GM18519 (cell line): Measurements from ENCODE around the gene NRG2.

Experiments used
- ATAC-seq: cut with Tn5 transposase; IDR thresholded peaks from one replicate; pipeline ENCODE4 v1.9.1; 2021; ENCODE audit warnings: mild to moderate bottlenecking, moderate library complexity; ENCODE audit not compliant: unreplicated experiment, low FRiP score

The NRG2 gene

DNA sequence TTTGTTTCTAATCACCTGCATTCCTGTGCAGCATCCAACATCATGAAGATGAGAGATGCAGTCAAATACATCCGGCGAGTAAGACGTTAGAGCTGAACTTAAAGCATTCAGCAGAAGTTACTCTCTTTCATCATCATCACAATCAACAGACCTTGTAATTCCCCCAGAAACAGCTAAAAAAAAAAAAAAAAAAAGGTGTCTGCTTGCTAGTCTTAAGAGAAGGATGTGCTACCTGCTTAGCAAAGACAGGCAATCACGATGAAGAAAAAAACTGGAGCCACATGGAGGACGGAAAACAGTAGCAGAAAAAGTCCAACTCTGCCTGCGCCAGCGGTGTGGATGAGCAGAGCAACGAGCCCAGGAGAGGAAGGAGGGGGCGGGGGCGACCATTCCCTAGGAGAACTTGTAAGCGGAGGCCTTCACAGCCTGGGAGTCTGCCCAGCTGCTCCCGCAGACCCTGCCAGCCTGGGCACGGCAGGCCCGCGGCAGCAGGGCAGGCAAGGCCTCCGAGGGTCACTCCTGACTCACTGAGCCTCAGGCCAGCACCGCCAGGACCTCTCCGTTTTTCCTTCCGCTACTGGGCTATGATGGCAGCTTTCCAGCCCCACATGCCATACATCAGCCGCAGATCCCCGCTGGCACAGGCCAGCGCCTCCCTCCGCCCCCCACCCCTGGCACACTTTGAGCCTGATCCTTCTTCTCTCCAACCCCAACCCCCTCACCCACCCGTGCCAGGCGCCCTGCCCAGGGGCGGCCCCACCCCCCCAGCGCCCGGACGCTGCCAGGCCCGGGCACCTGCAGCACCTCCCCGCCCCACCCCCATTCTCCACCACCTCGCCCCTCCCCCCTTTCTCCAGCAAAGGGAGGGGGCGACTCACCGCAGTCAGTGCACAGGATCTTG is 1.4 kb downstream of the NRG2 start:
- ATAC-seq: no peak

DNA sequence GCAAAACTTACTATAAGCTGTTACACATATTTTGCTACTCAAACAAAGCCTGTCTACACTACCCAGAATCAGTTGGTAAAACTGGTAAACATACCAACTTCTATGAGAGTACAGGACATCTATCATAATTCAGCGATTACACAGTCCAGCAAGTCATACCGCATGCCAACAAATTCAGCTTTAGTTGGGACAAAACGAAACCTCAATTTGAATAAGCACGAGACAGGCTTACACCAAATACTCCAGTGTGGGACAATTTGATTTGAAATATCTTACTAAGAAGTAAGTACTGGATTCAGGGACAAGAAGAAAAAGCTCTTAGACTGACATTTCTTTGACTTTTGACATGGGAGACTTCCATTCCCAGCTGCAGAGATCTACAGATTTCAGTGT is 2.0 kb downstream of the NRG2 start:
- no peak for ATAC-seq

DNA sequence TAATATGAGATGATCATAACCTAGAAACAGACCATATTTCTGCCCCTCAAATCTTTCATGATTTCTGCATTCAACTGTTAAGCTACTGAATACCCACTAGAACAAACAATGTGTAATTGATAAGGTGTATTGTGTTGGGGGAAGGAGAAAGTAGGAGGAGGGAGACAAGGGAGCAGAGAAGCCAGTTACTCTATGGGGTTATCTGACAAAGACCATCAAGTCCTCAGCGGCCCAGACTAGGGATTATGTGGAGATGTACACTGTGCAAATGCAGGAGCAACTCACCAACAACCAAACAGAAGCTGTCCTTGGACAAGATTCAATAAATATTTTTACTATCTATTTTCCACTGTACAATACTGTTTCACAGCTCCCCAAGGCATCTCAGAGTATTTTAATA is 2.7 kb downstream of the NRG2 start:
- no peak for ATAC-seq

DNA sequence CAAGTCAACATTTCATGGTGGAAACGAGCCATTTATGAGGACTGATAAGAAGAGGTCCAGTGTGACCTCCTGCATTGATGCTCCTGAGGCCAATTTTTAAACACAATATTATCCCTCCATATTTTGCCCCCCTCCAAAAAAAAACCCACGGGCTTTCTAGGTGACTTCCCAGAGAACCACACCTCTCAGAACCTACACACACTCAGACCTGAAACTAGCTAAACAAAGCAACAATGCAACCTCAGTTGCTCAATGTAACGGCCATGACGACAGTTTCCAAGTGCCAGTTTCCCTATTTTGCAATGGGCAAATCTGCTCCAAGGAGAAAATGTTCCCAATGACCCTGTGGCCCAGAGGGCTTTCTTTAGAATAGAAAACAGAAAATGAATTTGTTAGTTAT is 3.5 kb downstream of the NRG2 start:
- no peak for ATAC-seq

DNA sequence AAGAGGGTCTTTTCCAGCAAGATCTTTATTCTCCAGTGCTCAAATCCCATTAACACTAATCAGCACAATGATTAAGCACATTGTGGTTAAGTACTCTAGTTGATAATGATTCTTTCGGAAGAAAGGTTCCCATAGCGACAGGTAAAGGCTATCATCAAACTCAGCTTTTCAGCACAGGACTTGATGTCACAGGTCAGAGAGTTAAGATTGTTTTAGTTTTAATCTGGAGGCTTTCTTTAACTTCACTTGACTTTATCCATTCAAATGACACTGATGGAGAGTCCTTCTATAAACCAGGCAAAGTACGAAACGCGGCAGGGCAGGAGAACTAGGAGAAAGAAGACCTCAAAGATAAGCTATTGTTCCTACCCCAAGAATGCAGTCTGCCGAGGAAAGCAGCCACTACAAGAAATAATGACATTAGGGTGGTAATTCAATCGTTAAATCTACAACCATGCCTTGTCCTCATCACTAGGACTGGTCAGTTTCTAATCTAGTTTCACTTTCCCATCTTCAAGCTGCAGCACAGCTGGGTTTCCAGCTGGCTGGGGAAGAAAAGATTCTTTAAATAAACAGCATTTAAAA is 4.6 kb downstream of the NRG2 start:
- no peak for ATAC-seq

DNA sequence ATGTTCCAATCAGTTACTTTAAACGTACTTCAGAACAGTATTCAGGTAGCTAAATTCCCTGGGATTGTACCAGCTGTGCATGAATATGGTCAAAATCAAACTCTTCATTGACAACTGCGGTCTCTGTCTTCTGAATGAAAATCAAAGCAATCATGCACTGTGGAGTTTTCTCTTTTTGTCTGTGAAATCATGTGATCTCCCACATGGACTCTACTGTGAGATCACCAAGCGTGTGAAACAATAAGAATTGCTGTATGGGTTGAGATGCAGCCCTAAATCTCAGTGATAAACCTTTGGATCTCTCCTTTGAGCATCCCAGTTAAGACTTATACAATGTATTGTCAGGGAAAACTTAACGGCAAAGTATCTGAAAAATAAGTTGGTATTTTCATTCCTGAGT is 6.1 kb downstream of the NRG2 start:
- ATAC-seq: no peak

DNA sequence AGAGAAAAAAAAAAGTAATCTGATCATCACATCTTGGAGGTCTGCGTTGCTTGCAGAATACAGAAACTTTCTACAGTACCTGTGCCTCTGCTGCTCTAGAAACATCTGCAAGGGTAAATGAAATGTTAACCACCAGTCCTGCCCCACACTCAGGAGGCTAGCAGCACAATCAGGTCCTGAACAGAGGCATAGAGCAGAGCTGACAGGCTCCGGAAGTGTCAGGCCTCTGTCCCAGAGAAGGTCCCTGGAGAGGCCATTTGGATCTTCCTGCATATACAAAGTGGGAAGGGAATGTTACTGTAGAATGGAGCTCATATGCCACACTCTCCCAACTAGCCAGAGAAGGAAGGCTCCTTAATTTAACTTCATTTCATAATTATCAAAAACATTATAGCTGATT is 7.2 kb downstream of the NRG2 start:
- ATAC-seq: no peak

DNA sequence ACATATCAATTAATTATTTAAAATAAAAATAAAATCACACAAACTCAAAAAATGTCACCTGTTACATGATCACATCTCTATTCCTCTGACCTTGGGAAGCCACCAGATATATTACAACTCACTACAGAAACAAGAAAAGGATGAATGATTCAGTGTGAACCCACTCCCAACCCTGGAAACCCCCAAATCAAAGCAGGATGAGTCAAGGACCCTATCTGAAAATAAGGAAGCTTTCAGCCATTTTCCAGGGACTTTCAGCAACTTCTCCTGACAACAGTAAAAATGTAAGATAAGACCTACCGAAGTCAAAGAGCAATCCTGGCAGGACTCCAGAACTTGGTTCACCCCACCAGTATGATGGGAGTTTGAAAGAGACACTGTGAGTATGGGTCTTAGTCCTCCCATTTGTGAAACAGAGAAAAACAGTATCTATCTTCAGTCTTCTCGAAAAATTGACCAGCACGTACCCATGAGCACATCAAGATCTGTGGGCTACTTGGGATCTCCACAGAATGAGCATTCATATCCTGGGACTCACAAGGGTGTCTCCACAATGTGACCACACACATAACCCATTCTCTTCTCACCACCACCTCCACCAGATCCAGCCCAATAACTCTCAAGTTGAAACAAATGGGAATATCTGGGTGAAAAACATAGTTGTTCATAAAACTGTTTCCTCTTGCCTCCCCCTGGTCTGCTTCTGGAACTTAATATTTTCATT is 9.9 kb downstream of the NRG2 start:
- no peak for ATAC-seq

DNA sequence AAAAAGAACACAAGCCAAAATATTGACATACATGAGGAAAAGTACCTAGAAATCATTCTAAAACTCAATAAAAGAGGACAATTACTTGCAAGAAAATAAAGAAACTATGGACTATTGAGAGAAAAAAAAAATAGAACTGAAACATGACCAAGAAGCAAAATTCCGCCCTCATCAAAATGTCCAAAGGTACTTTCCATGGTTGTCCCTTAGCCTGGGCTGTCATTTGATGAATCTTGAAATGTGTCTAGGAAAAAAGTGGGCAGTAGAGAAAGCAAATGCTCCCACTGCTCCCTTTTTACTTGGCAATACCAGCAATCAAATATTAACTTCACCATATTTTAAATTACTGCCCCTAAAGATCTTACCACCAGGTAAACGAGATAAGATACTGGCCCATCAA is 10.8 kb downstream of the NRG2 start:
- ATAC-seq: no peak

DNA sequence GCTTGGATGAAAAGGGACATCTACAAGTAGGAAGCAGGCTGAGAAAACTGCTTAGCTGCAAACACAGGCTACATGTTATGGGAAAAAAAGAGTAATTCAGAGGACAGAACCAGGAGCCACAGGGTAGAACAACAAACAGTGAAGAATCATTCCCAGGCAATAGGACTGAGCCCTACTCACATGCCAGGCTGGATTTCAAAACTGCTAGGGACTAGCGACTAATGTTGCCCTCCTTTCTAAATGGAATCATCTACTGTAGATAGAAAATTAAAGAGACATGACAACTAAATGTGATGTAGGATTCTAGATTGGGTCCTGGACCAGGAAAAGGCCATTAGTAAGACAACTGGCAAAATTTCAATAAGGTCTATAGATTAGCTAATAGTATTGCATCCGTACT is 15.3 kb downstream of the NRG2 start:
- ATAC-seq: no peak

DNA sequence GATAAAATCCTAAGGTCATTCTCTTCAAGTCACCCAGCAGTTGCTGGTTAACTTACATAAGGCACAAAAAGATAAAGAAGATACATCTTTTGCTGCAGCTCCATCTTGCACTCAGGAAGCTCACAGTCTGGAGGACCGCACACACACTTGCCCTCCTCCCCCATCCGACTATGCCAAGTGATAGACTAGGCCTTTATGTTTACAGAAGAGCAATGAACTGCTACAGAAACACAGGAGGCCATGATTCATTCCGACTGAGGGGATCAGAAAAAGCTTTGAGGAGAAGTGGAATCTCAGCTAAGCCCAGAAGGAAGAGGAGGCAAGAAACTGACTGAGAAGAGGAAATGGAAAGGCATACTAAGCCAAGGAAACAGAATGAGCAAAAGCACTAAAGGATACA is 17.4 kb downstream of the NRG2 start:
- no peak for ATAC-seq

DNA sequence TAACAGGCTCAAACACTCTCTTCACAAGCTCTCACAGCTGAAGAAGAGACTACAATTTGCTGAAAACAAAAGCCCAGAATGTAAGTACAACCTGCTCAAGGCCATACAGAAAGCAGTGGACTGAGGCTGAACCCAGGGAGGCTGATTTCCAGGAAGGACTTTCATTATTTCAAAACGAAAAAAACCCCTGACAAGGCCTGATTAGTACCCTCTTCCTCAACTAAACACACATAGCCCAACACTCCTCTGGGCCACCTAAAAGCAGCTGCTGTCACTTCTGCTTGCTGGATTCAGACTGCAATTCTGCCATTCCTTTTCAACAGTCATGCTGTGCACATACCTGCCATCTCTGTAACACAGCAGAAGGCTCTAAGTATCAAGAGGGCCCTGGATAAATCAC is 18.2 kb downstream of the NRG2 start:
- no peak for ATAC-seq

DNA sequence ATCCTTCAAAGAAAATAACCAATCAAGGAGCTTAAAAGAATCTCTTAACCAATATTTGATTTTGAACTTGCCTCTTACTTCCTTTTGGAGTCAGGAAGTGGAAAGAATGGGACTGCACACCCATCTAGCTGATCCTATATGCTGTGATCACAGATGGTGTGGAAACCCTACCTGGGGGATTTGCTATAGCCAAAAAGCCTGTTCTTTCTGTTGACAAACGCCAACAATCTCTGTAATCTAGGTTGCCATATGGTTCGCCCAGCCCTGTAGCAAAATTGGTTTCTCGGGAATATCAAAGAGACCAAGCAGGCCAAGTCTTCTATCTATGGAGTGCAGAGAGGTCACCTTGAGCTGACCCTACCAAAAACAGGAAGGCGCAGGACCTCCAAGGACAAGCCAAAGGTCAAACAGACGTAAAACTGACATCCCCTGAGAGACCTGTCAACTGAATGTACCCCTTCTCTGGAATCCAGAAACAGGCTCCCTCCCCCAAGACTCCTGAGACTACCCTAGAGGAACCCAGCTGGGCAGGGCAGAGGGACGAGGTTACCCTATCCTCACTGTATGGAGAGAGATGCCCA is 19.4 kb downstream of the NRG2 start:
- ATAC-seq: no peak

DNA sequence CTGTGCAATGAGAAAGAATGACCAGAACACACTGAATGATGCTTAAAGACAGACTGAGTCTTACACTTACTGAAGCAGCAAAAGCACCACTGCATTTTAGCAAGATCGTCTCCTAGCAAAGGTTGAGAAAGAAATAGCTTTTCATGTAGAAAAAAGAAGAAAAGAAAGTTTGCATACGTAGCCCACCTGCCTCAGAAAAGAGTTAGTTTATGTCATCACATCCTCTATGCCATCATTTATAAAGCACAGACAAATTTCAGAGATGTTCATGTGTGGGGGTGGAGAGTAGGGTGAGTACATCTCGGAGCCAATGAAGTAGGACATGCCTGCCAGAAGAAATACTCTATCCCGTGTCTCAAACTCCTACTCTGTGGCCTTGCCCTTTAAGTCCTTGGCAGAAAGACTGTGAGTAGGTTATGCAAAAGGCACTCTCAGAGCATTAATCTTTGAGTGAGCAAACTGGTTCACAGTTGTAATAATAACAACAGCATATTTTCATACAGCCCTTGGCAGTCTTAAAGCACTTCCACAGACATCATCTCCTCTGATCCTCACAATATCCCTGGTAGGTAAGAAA is 22.4 kb downstream of the NRG2 start:
- no peak for ATAC-seq

DNA sequence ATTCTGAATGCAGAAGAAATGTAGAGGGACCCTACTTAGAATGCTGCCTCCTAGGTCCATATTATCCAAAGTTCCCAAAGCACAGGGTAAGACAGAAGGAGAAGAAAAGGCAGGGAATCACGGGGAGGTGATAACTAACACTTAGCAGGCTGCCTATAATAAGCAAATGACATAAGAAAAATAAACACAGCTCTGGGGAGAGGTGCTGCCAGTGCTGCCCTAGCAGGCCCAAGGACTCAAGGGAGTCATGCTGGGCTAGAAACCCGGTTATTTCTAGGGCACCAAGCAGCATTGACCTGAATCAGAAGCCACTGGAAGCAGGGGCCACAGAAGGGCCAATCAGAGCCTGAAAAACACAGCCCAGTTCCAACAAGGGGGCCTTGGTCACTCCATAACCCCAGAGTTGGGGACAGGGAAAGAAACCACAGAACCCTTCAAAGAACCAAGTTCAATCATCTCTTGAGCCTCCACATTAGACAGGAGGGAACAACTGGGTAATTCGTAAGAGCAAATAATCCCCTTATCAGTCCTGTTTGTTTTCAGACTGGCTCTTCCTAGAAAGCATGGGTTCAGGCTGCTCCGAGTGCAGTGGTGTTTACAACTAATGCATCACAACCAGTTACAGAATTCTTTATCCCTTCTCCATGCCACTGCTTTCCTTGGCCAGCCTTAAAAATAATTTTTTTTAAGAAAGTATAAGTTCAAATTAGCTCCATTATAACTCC is 24.0 kb downstream of the NRG2 start:
- no peak for ATAC-seq

DNA sequence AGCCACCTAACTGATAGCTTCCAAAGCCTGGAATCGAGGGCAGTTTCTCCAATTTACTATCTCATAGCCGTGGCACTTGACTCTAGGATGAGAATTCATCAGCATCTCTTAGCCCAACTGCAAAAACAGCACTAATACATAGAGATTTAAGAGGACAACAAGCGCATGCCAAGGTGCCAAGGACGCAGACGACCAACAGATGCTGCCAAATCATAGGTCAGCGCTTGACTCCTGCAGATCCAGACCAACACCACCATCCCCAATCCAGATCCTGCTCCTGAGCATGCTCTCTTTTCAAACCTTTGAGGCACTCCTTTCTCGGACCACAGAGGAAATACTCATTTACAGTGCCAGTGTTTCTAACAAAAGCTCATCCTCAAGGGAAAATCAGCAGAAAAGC is 24.6 kb downstream of the NRG2 start:
- no peak for ATAC-seq

DNA sequence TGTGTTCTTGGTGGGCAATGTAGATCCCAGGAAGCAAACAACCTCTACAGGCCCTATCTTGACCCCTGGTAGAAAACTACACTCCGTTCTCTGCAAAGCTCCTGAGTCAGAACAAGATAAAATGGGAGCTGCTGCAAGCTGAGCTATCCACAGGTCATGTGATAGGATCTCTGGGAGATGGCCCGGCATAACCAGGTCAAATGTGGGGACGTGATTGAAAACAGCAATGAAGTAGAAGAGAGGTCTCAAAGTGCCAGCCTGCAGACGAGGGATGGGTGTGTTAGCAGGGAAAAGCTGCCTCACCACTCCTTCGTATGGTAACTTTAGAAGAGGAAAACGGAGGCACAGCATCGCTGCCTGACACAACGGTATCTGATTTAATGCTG is 25.0 kb downstream of the NRG2 start:
- ATAC-seq: no peak

DNA sequence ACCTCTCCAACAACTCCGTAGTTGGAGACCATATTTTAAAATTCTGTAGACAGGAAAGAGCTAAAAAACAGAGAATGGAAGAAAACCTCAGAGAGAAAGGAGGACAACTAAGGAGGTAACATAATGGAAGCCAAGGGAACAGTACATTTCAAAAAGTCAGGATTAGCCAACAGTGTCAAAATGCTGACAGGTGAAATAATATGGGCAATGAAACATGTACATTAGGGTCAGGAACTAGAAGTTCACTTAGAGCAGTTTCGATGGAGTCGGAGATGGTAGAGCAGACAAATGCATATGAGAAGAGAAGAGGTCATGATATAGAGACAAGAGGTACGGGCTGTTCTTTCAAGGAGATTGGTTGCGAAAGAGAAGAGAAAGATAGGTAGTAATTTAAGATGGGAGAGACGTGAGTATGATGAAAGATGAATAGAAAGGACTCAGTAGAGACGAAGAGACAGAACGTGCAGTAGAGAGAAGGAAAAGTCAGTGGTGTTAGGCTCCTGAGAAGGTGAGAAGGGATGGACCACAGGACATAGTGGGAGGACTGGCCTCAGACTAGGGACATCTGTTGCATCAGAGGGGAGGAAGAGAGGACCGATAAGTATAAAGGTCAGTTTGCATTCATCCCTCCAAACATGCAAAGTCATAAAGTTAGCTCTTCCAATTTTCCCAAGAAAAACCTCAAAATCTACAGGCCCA is 25.6 kb downstream of the NRG2 start:
- ATAC-seq: no peak

DNA sequence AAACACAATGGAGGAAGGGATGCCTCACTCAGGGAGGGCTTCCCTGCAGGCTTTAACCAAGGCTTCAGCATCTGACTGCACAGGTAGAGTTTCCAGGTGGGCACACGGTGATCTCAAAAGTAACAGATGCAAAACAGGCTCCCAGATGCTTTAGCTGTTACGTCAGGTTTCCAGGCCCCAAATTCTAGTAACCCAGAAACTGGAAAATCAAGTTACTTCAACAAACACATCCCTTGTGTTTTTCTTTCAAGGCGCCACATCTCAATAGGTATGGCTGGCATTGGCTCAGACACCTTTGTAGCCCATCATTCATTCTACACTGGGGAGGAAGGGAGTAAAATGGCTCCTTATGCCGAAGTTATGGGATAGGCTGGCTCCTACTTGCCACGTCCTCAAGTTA is 27.4 kb downstream of the NRG2 start:
- ATAC-seq: no peak

DNA sequence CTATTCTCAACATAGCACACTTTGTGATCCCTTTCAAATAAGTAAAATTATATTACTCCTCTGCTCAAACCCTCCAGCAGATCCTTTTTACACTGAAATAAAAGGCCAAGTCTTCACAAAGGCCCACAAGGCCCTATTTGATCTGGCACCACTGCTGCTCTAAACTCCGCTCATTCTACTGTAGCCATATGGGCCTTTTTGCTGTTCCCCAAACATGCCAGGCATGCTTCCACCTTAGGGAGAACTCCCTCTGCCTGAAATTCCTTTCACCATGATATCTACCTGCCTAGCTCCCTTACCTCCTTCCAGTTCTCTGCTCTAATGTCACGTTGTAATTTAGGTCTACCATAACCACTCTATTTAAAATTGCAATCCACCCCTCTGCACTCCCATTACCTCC is 28.3 kb downstream of the NRG2 start:
- no peak for ATAC-seq
